Measurements from ENCODE around the gene TTC9. TPM values are rescaled to one million over a fixed set of nuclear protein-coding genes. Genes with fewer than 3 reads are reported as not detected.
A peak's percentile ranks its signal among the peaks of the same experiment; 100 is the strongest.

Gene TTC9
- total and polyA plus RNA-seq, 2 experiments from 2014 or later, result 10.3 to 34.2 TPM

DNA sequence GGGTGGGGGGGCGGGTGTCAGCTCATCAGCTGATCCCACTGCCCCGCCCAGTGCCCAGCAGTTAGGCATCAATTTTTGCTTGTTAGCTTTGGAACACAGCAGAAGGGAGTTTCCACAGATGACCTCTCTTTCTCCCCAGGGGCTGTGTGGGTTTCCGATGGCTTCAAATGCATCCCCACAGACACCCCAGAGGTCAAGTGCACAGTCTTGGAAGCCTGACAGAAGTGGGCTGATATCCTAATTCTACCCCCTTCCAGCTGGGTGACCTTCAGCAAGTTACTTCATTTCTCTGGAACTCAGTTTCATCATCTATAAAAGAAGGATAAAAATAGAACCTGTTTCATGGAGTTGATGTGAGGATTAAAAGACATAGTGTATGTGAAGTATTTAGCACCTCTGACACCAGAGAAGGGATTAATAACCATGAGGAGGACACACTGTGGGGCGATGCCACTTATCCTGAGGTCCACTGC is 22.0 kb downstream of the TTC9 start:
- peaks cover 4% of the 10 kb centered on the region for H3K27me3 Mint-ChIP-seq (ENCODE audit: insufficient read depth, low read depth, poor library complexity)
- Histone ChIP-seq H3K9me2 (ENCODE audit: insufficient read depth) (peaks cover 12% of the 10 kb centered on the region), H3K4me2 (no peak overlapping the region), H3K79me2 (replicated peaks; ENCODE audit: insufficient read depth) (peaks cover 93% of the 10 kb centered on the region), H3F3A (replicated peaks; ENCODE audit: low read depth) (no peaks in the 10 kb centered on the region), H3K4me3 (no peak overlapping the region), H2AFZ (no peak overlapping the region), H3K36me3 (ENCODE audit: insufficient read depth) (peaks cover 28% of the 10 kb centered on the region), H3K27me3 (ENCODE audit: insufficient read depth) (no peaks in the 10 kb centered on the region), H4K20me1 (replicated peaks; ENCODE audit: insufficient read depth) (peaks cover 8% of the 10 kb centered on the region; the same call in 1 of the 2 replicates), H3K4me1 (ENCODE audit: insufficient read depth) (peaks cover 49% of the 10 kb centered on the region), H3K27ac (ENCODE audit: low read depth) (peak overlapping the region; percentile 76; the same call in 1 of the 2 replicates)
- TF ChIP-seq EZH2phosphoT487 (IDR thresholded peaks at IDR 0.05; ENCODE audit: unreplicated experiment), result no peak
- no peak for TF ChIP-seq CTCF (conservative IDR thresholded peaks at IDR 0.05; ENCODE audit: low read depth in 2 of 2)
- no peak for TF ChIP-seq STAT1 (IDR thresholded peaks at IDR 0.05; ENCODE audit: unreplicated experiment)
- TF ChIP-seq ZNF114 (CRISPR knock-in tag; IDR thresholded peaks at IDR 0.05), result no peak
- no peak for TF ChIP-seq REST (IDR thresholded peaks at IDR 0.05; ENCODE audit: unreplicated experiment)
- no peak for TF ChIP-seq CREB1 (CRISPR knock-in tag; IDR thresholded peaks at IDR 0.05; ENCODE audit: low read depth)
- no peak for TF ChIP-seq JUNB (IDR thresholded peaks at IDR 0.05; ENCODE audit: unreplicated experiment)
- TF ChIP-seq, protein P1, sequence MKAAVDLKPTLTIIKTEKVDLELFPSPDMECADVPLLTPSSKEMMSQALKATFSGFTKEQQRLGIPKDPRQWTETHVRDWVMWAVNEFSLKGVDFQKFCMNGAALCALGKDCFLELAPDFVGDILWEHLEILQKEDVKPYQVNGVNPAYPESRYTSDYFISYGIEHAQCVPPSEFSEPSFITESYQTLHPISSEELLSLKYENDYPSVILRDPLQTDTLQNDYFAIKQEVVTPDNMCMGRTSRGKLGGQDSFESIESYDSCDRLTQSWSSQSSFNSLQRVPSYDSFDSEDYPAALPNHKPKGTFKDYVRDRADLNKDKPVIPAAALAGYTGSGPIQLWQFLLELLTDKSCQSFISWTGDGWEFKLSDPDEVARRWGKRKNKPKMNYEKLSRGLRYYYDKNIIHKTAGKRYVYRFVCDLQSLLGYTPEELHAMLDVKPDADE (IDR thresholded peaks at IDR 0.05), result no peak
- no peak for TF ChIP-seq ZNF331 (CRISPR knock-in tag; IDR thresholded peaks at IDR 0.05; ENCODE audit: low read depth)
- TF ChIP-seq ZNF462 (CRISPR knock-in tag; IDR thresholded peaks at IDR 0.05), result no peak
- no peak for TF ChIP-seq POLR2AphosphoS5 (IDR thresholded peaks at IDR 0.05; ENCODE audit: low read depth)
- no peak for TF ChIP-seq NANOG (IDR thresholded peaks at IDR 0.05; ENCODE audit: borderline replicate concordance)
- TF ChIP-seq EZH2 (IDR thresholded peaks at IDR 0.05; ENCODE audit: low read depth, unreplicated experiment), result no peak
- H3K27ac Mint-ChIP-seq, result no peak overlapping the region
- peaks cover 71% of the 10 kb centered on the region for H3K4me1 Mint-ChIP-seq
- no peaks in the 10 kb centered on the region for H3K9me3 Mint-ChIP-seq
- peaks cover 62% of the 10 kb centered on the region for H3K36me3 Mint-ChIP-seq (ENCODE audit: low read depth)
- DNase-seq (ENCODE audit: low spot score) (no peak), ATAC-seq (no peak)
- no peak overlapping the region for H3K4me3 Mint-ChIP-seq
